Colonic mucosa (tissue), 4 donors: Measurements from ENCODE around the gene EPHB2. TPM values are rescaled to one million over a fixed set of nuclear protein-coding genes. Genes with fewer than 3 reads are reported as not detected.

ENCODE experiments used
- DNase-seq: peaks from one replicate; pipeline ENCODE4 v3.0.0-alpha.2; 2020
- H3K27ac ChIP-seq: fragments of 200-600 bp; one replicate; pipeline ENCODE4 v1.8.0; 2021
- H3K27me3 ChIP-seq: fragments of 200-600 bp; one replicate; pipeline ENCODE4 v1.8.0; 2021
- H3K36me3 ChIP-seq: fragments of 200-600 bp; one replicate; pipeline ENCODE4 v1.8.0; 2021
- H3K4me1 ChIP-seq: fragments of 200-600 bp; one replicate; pipeline ENCODE4 v1.8.0; 2021; ENCODE audit warnings: mild to moderate bottlenecking
- H3K4me3 ChIP-seq: fragments of 200-600 bp; one replicate; pipeline ENCODE4 v1.8.0; 2021
- H3K9ac ChIP-seq, 2 donors: one replicate each; pipeline ENCODE4 v1.7.0; 2013; ENCODE audit warnings: control low read depth in 2 of 2, low read depth in 2 of 2, low read length in 2 of 2
- H3K9me3 ChIP-seq: fragments of 200-600 bp; one replicate; pipeline ENCODE4 v1.8.0; 2021
- CTCF ChIP-seq: fragments of 200-600 bp; IDR thresholded peaks from one replicate; pipeline ENCODE4 v1.8.0; 2022; ENCODE audit warnings: antibody characterized with exemption, mild to moderate bottlenecking
- intact Hi-C: fragments of 100-400 bp; cut with DNase I; formaldehyde crosslinking; loops from one replicate; pipeline ENCODE4 v1.14.1; 2022
- total RNA-seq, 2 donors: library from RNA; stranded (reverse); fragmentation: NEBNext Ultra II Directional in 1 of 2; extraction: Animal tissue kit (Norgen Biotek cat#: 25700) in 1 of 2; gene quantifications; one replicate each; pipeline ENCODE4 v1.2.1, GENCODE V29; 2021
- donor health status: healthy.
- donor health status: DM: no; HTN: no; CAD: no.
- donor health status: DM: no; HTN: no; CAD: no.

EPHB2 gene
- total RNA-seq, 2 donors from 2014 or later, result 71.9 to 150 TPM

DNA sequence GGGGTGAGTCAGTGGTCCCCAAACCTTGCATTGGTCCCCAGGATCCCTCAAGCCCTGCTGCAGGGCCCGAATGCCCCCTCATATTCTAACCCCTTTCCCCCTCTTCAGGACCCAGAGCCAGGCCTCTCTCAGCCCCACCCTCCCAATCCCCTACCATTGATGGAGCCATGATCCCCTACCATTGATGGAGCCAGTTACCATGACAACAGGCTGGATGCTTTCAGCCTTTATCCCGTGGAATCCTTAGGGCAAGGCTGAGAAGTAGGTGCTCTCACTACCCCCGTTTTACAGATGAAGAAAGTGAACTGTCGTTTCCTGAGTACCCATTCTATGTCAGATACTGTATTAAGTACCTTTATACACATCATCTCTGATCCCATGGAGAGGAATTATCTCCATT lies 70.8 kb downstream of the EPHB2 start:
- intact Hi-C loops, result no loop called here
- no peak for DNase-seq
- Histone ChIP-seq H3K9ac (no peak overlapping the region), H3K4me3 (no peak overlapping the region), H3K27ac (no peak overlapping the region), H3K9me3 (no peaks in the 10 kb centered on the region), H3K4me1 (no peaks in the 10 kb centered on the region), H3K36me3 (no peaks in the 10 kb centered on the region), H3K27me3 (no peaks in the 10 kb centered on the region)
- TF ChIP-seq CTCF, result no peak

DNA sequence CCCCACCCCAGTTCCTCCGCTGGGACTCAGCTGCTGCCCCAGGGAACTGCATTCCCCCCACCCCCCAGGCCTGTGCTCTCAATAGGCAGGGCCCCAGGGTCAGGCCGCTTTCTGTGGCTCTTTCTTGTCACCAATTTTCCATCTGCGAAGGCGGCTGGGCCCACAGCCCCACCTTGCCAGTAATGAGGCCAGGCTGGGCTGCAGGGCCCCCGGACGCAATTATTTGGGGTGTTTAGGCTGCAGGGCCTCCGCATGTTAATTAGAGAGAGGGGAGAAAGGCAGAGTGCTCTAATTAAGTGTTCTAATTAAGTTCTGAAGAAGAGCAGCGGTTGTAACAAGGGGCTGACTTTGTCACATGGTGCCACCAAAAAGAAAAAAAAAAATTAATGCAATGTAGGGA lies 71.8 kb downstream of the EPHB2 start:
- H3K27me3 ChIP-seq, result no peaks in the 10 kb centered on the region
- H3K9ac ChIP-seq, result no peak overlapping the region
- H3K9me3 ChIP-seq, result no peaks in the 10 kb centered on the region
- DNase-seq, result no peak
- H3K4me1 ChIP-seq, result no peaks in the 10 kb centered on the region
- no peak overlapping the region for H3K27ac ChIP-seq
- H3K36me3 ChIP-seq, result no peaks in the 10 kb centered on the region
- H3K4me3 ChIP-seq, result no peak overlapping the region
- intact Hi-C loops, result no loop called here
- no peak for TF ChIP-seq CTCF

DNA sequence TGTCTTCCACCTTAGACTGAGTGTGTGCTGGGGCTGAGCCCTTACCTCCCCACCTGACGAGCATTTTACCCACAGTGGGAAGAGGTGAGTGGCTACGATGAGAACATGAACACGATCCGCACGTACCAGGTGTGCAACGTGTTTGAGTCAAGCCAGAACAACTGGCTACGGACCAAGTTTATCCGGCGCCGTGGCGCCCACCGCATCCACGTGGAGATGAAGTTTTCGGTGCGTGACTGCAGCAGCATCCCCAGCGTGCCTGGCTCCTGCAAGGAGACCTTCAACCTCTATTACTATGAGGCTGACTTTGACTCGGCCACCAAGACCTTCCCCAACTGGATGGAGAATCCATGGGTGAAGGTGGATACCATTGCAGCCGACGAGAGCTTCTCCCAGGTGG lies 73.7 kb downstream of the EPHB2 start:
- Histone ChIP-seq H3K27ac (no peak overlapping the region), H3K36me3 (no peaks in the 10 kb centered on the region), H3K9ac (no peak overlapping the region), H3K9me3 (no peaks in the 10 kb centered on the region), H3K4me3 (no peak overlapping the region), H3K4me1 (no peaks in the 10 kb centered on the region), H3K27me3 (no peaks in the 10 kb centered on the region)
- intact Hi-C loops, result no loop called here
- TF ChIP-seq CTCF, result no peak
- no peak for DNase-seq

DNA sequence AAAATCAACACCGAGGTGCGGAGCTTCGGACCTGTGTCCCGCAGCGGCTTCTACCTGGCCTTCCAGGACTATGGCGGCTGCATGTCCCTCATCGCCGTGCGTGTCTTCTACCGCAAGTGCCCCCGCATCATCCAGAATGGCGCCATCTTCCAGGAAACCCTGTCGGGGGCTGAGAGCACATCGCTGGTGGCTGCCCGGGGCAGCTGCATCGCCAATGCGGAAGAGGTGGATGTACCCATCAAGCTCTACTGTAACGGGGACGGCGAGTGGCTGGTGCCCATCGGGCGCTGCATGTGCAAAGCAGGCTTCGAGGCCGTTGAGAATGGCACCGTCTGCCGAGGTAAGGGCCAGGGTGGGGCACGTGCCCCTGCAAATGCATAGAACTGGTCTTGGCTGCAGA lies 74.1 kb downstream of the EPHB2 start:
- H3K9ac ChIP-seq, result no peak overlapping the region
- H3K27me3 ChIP-seq, result no peaks in the 10 kb centered on the region
- H3K36me3 ChIP-seq, result no peaks in the 10 kb centered on the region
- intact Hi-C loops, result no loop called here
- H3K9me3 ChIP-seq, result no peaks in the 10 kb centered on the region
- H3K4me3 ChIP-seq, result no peak overlapping the region
- no peak overlapping the region for H3K27ac ChIP-seq
- no peaks in the 10 kb centered on the region for H3K4me1 ChIP-seq
- DNase-seq, result no peak
- no peak for TF ChIP-seq CTCF

- Histone ChIP-seq H3K27ac (no peak overlapping the region), H3K9me3 (no peaks in the 10 kb centered on the region), H3K4me3 (no peak overlapping the region), H3K27me3 (no peaks in the 10 kb centered on the region), H3K4me1 (peaks cover 8% of the 10 kb centered on the region), H3K36me3 (no peaks in the 10 kb centered on the region), H3K9ac (no peak overlapping the region)
- intact Hi-C loops, result no loop called here
- no peak for DNase-seq
- TF ChIP-seq CTCF, result no peak
These were observed 75.5 kb downstream of the EPHB2 start for GRCh38 chr1:22786101-22786500.
